ENCODE data around the gene DENND5A. TPM values are rescaled to one million over a fixed set of nuclear protein-coding genes. Genes with fewer than 3 reads are reported as not detected.

The DENND5A gene
- total RNA-seq, 1 experiment from 2014 or later = 37.7 TPM

DNA sequence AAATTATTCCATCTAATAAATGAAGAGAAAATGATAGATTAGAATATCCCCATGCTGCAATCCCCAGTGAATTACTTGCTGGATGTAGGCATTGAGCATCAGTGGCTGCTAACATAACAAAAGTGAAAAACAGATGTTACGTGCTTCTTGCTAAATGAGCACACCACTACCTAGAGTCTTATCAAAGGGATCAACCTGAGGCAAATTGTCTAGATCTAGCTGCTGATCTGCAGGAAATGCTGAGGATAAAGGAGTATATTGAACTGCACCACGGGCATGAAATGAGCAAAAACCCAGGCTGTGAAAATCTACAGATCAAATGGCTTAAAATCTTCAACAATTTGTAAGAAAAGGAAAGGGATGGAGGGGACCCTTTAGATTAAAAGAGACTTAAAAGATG lies 128.4 kb downstream of the DENND5A start:
- no peak for TF ChIP-seq CTCF (conservative IDR thresholded peaks at IDR 0.05; ENCODE audit: low read depth, low read length)
- TF ChIP-seq EZH2 (IDR thresholded peaks at IDR 0.05; ENCODE audit: low read length, unreplicated experiment) = no peak
- TF ChIP-seq EZH2phosphoT487 (IDR thresholded peaks at IDR 0.05; ENCODE audit: borderline replicate concordance, low read length) = no peak
- H3K9ac ChIP-seq (ENCODE audit: low read length) = no peak overlapping the region
- CTCF ChIA-PET = no interaction called here
- H3K9me2 ChIP-seq (replicated peaks; ENCODE audit: low read length) = no peaks in the 10 kb centered on the region
- H3K27me3 ChIP-seq (ENCODE audit: low read length) = no peaks in the 10 kb centered on the region
- H3K9me3 ChIP-seq (ENCODE audit: low read length) = no peaks in the 10 kb centered on the region
- no peak for DNase-seq
- no peaks in the 10 kb centered on the region for H3F3A ChIP-seq (ENCODE audit: low read length, unreplicated experiment)
- no peak for ATAC-seq
- no peaks in the 10 kb centered on the region for H3K79me2 ChIP-seq (ENCODE audit: low read length)
- 0 out of 2 replicates have a peak, but pooled peaks cover 8% of the 10 kb centered on the region for H4K20me1 ChIP-seq (ENCODE audit: low read length)
- H3K27ac ChIP-seq (ENCODE audit: low read length) = no peak overlapping the region
- POLR2A ChIA-PET (ENCODE audit: unreplicated experiment) = no interaction called here
- intact Hi-C loops (cut with micrococcal nuclease) = loop anchor here (1.0 to 5.0 kb wide), 3 partner anchors 121 to 224 kb away; partner anchors contain the start of genes AKIP1 and TMEM9B
- H3K4me2 ChIP-seq (ENCODE audit: low read length) = no peak overlapping the region
- no peak overlapping the region for H2AFZ ChIP-seq (ENCODE audit: low read length)
- H3K4me1 ChIP-seq (ENCODE audit: insufficient read depth, low read length) = peaks cover 27% of the 10 kb centered on the region
- H3K36me3 ChIP-seq (ENCODE audit: low read depth, low read length) = 0 out of 2 replicates have a peak, but pooled peaks cover 5% of the 10 kb centered on the region
- no peak overlapping the region for H3K4me3 ChIP-seq (ENCODE audit: low read length)
- BruUV-seq (replicated peaks) = no TSS peak

DNA sequence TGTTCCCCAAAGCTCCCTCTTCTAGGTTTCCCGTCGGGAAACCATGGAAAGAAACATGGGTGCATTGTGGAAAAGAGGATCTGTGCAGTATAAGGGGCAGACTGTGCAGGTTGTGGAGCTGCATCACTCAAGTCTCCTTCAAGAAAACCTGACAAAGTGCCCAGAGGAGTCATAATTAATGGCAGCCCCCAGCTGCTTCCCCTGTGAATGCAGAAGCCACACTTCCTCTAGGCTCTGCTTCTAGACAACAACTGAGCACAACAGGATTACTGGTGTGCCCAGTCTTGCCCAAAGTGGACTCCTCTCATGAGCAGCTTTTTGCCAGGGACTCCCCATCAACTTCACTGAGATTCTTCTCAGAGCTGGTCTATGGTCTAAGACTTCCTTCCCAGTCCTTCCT lies 131.2 kb downstream of the DENND5A start:
- Histone ChIP-seq H3K27me3 (ENCODE audit: low read length) (no peaks in the 10 kb centered on the region), H3K79me2 (ENCODE audit: low read length) (no peaks in the 10 kb centered on the region), H3K4me3 (ENCODE audit: low read length) (no peak overlapping the region), H4K20me1 (ENCODE audit: low read length) (0 out of 2 replicates have a peak, but pooled peaks cover 8% of the 10 kb centered on the region), H3K4me1 (ENCODE audit: insufficient read depth, low read length) (peaks cover 14% of the 10 kb centered on the region), H3K4me2 (ENCODE audit: low read length) (no peak overlapping the region), H2AFZ (ENCODE audit: low read length) (no peak overlapping the region), H3F3A (ENCODE audit: low read length, unreplicated experiment) (no peaks in the 10 kb centered on the region), H3K9me3 (ENCODE audit: low read length) (no peaks in the 10 kb centered on the region), H3K9ac (ENCODE audit: low read length) (no peak overlapping the region), H3K36me3 (ENCODE audit: low read depth, low read length) (no peaks in the 10 kb centered on the region), H3K9me2 (replicated peaks; ENCODE audit: low read length) (no peaks in the 10 kb centered on the region), H3K27ac (ENCODE audit: low read length) (no peak overlapping the region)
- no peak for DNase-seq
- TF ChIP-seq EZH2 (IDR thresholded peaks at IDR 0.05; ENCODE audit: low read length, unreplicated experiment) (no peak), CTCF (conservative IDR thresholded peaks at IDR 0.05; ENCODE audit: low read depth, low read length) (no peak), EZH2phosphoT487 (IDR thresholded peaks at IDR 0.05; ENCODE audit: borderline replicate concordance, low read length) (no peak)
- no TSS peak for BruUV-seq (replicated peaks)
- POLR2A ChIA-PET (ENCODE audit: unreplicated experiment) = no interaction called here
- intact Hi-C loops (cut with micrococcal nuclease) = no loop called here
- ATAC-seq = no peak
- CTCF ChIA-PET = no interaction called here

DNA sequence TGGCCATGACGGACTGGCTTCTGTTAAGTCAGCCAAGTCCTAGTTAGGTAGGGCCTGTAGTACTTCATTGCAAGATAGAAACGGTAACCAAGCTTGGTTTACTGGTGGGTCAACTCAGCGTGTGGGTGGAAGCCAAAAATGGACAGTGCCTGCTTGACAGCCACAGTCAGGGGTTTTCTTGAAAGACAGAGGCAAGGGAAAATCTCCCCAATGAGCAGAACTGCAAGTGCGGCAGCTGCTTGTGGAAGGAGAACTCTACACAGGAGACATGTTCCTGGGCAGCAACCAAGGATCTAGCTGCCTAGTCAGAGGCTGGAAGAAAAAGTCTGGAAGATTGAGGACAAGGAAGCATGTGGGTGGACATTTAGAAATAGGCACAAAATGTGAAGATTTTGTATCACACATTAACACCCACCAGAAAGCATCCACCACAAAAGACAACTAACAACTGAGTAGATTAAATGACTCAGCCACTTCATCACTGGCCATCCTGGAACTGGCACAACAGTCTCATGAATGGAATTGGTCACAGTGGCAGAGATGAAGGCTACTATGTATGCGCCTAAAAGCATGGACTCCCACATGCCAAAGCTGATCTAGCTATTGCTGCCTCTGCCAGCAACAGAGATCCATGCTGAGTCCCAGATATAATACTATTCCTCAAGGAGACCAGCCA lies 132.8 kb downstream of the DENND5A start:
- intact Hi-C loops (cut with micrococcal nuclease) = no loop called here
- Histone ChIP-seq H3K36me3 (ENCODE audit: low read depth, low read length) (no peaks in the 10 kb centered on the region), H3F3A (ENCODE audit: low read length, unreplicated experiment) (no peaks in the 10 kb centered on the region), H3K4me1 (ENCODE audit: insufficient read depth, low read length) (peaks cover 5% of the 10 kb centered on the region; the same call in 1 of the 2 replicates), H2AFZ (ENCODE audit: low read length) (no peak overlapping the region), H3K4me3 (ENCODE audit: low read length) (no peak overlapping the region), H3K9me2 (replicated peaks; ENCODE audit: low read length) (no peaks in the 10 kb centered on the region), H3K9ac (ENCODE audit: low read length) (no peak overlapping the region), H4K20me1 (ENCODE audit: low read length) (no peaks in the 10 kb centered on the region), H3K4me2 (ENCODE audit: low read length) (no peak overlapping the region), H3K27ac (ENCODE audit: low read length) (no peak overlapping the region), H3K79me2 (ENCODE audit: low read length) (no peaks in the 10 kb centered on the region), H3K9me3 (ENCODE audit: low read length) (no peaks in the 10 kb centered on the region), H3K27me3 (ENCODE audit: low read length) (no peaks in the 10 kb centered on the region)
- no TSS peak for BruUV-seq (replicated peaks)
- DNase-seq (no peak), ATAC-seq (no peak)
- TF ChIP-seq EZH2phosphoT487 (IDR thresholded peaks at IDR 0.05; ENCODE audit: borderline replicate concordance, low read length) (no peak), EZH2 (IDR thresholded peaks at IDR 0.05; ENCODE audit: low read length, unreplicated experiment) (no peak), CTCF (conservative IDR thresholded peaks at IDR 0.05; ENCODE audit: low read depth, low read length) (no peak)
- ChIA-PET CTCF (interaction anchor here (1.3 kb wide), 1 partner anchor 117 kb away, joined by 3 read pairs; no protein-coding TSS in a partner anchor), POLR2A (ENCODE audit: unreplicated experiment) (no interaction called here)

All from PC-3 (cell line).